Body of pancreas (tissue), 4 donors: ENCODE measurements around the gene TMEM39A.

ENCODE experiments used
- CTCF ChIP-seq, 7 experiments: fragments of 450-650 bp in 4 of 7; fragments of 200-600 bp in 3 of 7; sonication (generic) in 3 of 7; IDR thresholded peaks; one replicate each; pipeline ENCODE4 v1.5.1; 2016 to 2019; ENCODE audit warnings: antibody characterized with exemption in 7 of 7
- POLR2A ChIP-seq, 3 donors: fragments of 450-650 bp; IDR thresholded peaks; one replicate each; pipeline ENCODE4 v1.6.1; 2016; ENCODE audit warnings: antibody characterized with exemption in 3 of 3, mild to moderate bottlenecking in 2 of 3

DNA sequence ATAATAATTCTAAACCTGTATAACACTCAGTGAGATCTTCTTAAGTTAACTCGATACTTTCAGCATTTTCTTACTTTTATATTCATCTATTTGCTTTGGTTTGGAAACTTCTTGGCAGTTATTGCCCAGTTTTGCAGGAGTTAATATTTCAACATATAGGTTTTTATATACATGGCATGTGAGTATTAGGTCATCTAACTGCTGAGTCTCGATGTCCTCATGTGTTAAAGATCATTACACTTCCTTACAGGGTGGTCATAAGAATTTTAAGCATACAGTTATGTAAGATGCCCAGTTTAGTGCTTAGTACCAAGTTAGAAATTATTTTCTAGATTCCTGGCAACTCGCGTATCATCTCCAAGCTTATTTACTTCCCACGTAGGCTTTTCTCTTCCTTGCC is 62.9 kb downstream of the TMEM39A start:
- TF ChIP-seq CTCF (IDR thresholded peaks at IDR 0.05): no peak
- no peak for TF ChIP-seq POLR2A (IDR thresholded peaks at IDR 0.05)
